ENCODE data around the gene KASH5.

The KASH5 gene, protein sequence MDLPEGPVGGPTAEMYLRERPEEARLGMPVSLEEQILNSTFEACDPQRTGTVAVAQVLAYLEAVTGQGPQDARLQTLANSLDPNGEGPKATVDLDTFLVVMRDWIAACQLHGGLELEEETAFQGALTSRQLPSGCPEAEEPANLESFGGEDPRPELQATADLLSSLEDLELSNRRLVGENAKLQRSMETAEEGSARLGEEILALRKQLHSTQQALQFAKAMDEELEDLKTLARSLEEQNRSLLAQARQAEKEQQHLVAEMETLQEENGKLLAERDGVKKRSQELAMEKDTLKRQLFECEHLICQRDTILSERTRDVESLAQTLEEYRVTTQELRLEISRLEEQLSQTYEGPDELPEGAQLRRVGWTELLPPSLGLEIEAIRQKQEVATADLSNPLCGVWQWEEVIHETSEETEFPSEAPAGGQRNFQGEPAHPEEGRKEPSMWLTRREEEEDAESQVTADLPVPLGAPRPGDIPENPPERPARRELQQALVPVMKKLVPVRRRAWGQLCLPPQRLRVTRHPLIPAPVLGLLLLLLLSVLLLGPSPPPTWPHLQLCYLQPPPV

DNA sequence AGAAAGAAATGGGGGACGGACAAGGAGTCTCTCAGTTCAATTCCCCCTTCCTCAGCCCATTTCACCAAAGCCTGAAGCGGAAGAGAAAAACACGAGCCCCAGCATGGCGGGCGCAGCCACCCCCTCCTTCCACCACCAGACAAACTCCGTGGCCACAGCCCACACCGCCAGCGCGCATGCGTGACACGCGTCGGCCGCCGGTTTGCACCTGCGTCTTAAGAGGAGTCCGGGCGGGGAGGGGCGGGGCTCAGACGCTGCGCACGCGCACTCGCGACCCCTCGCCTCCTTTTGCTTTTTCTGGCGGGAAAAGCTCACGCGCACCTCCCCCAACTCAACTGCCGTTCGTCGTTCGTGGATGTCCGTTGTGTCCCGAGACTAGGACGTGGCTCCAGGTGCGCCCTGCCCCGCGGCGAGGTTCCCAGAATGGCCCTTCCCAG, at the start of gene KASH5:
KASH5 (plus strand) TSS at position 314 of the 437 bp plus-strand sequence. CDS start 2,635 bp downstream, outside the sequence.
- H3K9ac ChIP-seq (ENCODE audit: low read length), result no peak within 1 kb of the TSS
- H3K4me3 ChIP-seq (ENCODE audit: low read length), result no peak within 1 kb of the TSS
- H3K36me3 ChIP-seq (ENCODE audit: control insufficient read depth, insufficient read depth, low read length, severe bottlenecking), result no peaks in the 10 kb centered on the region
- DNase-seq (ENCODE audit: low read depth), result no peak
- H3K9me3 ChIP-seq (ENCODE audit: control insufficient read depth, low read length), result peaks cover 9% of the 10 kb centered on the region
- H3K27me3 ChIP-seq (replicated peaks; ENCODE audit: control insufficient read depth, insufficient read depth, low read length), result peaks cover 22% of the 10 kb centered on the region
- no peaks in the 10 kb centered on the region for H3K4me1 ChIP-seq (ENCODE audit: control insufficient read depth, insufficient read depth, low read length)

GRCh38 chr19:49338691-49339300, 49.3 kb upstream of the KASH5 start:
- Histone ChIP-seq H3K36me3 (ENCODE audit: control insufficient read depth, insufficient read depth, low read length, severe bottlenecking) (peaks cover 24% of the 10 kb centered on the region), H3K4me3 (ENCODE audit: low read length) (peak overlapping the region; percentile 50), H3K9ac (ENCODE audit: low read length) (peak overlapping the region; percentile 29)

GRCh38 chr19:49339301-49340068, 48.6 kb upstream of the KASH5 start:
- H3K9me3 ChIP-seq (ENCODE audit: control insufficient read depth, low read length), result no peaks in the 10 kb centered on the region
- H3K4me3 ChIP-seq (ENCODE audit: low read length), result peak overlapping the region; percentile 50
- peaks cover 3% of the 10 kb centered on the region for H3K4me1 ChIP-seq (ENCODE audit: control insufficient read depth, insufficient read depth, low read length)
- peak overlapping the region; percentile 29 for H3K9ac ChIP-seq (ENCODE audit: low read length)
- peak; percentile 33 for DNase-seq (ENCODE audit: low read depth)
- H3K27me3 ChIP-seq (replicated peaks; ENCODE audit: control insufficient read depth, insufficient read depth, low read length), result no peaks in the 10 kb centered on the region
- peaks cover 26% of the 10 kb centered on the region for H3K36me3 ChIP-seq (ENCODE audit: control insufficient read depth, insufficient read depth, low read length, severe bottlenecking)

More at GRCh38 chr19:49338691-49339300, 49.3 kb upstream of the KASH5 start:
- peak; percentile 14 for DNase-seq (ENCODE audit: low read depth)
- Histone ChIP-seq H3K9me3 (ENCODE audit: control insufficient read depth, low read length) (no peaks in the 10 kb centered on the region), H3K4me1 (ENCODE audit: control insufficient read depth, insufficient read depth, low read length) (peaks cover 3% of the 10 kb centered on the region), H3K27me3 (replicated peaks; ENCODE audit: control insufficient read depth, insufficient read depth, low read length) (no peaks in the 10 kb centered on the region)

- Histone ChIP-seq H3K4me1 (ENCODE audit: control insufficient read depth, insufficient read depth, low read length) (peaks cover 3% of the 10 kb centered on the region), H3K4me3 (ENCODE audit: low read length) (peak overlapping the region; percentile 50), H3K36me3 (ENCODE audit: control insufficient read depth, insufficient read depth, low read length, severe bottlenecking) (peaks cover 34% of the 10 kb centered on the region), H3K9ac (ENCODE audit: low read length) (no peak overlapping the region), H3K27me3 (replicated peaks; ENCODE audit: control insufficient read depth, insufficient read depth, low read length) (no peaks in the 10 kb centered on the region), H3K9me3 (ENCODE audit: control insufficient read depth, low read length) (no peaks in the 10 kb centered on the region)
- peak; percentile 19 for DNase-seq (ENCODE audit: low read depth)
These were observed 47.8 kb upstream of the KASH5 start for GRCh38 chr19:49340069-49340864.

GRCh38 chr19:49340865-49341718, 47.0 kb upstream of the KASH5 start:
- Histone ChIP-seq H3K4me3 (ENCODE audit: low read length) (no peak overlapping the region), H3K9me3 (ENCODE audit: control insufficient read depth, low read length) (no peaks in the 10 kb centered on the region), H3K36me3 (ENCODE audit: control insufficient read depth, insufficient read depth, low read length, severe bottlenecking) (peaks cover 34% of the 10 kb centered on the region), H3K27me3 (replicated peaks; ENCODE audit: control insufficient read depth, insufficient read depth, low read length) (no peaks in the 10 kb centered on the region), H3K4me1 (ENCODE audit: control insufficient read depth, insufficient read depth, low read length) (peaks cover 3% of the 10 kb centered on the region), H3K9ac (ENCODE audit: low read length) (no peak overlapping the region)
- DNase-seq (ENCODE audit: low read depth), result no peak

- Histone ChIP-seq H3K27me3 (replicated peaks; ENCODE audit: control insufficient read depth, insufficient read depth, low read length) (no peaks in the 10 kb centered on the region), H3K36me3 (ENCODE audit: control insufficient read depth, insufficient read depth, low read length, severe bottlenecking) (peaks cover 43% of the 10 kb centered on the region), H3K9me3 (ENCODE audit: control insufficient read depth, low read length) (no peaks in the 10 kb centered on the region), H3K9ac (ENCODE audit: low read length) (no peak overlapping the region), H3K4me1 (ENCODE audit: control insufficient read depth, insufficient read depth, low read length) (peaks cover 3% of the 10 kb centered on the region), H3K4me3 (ENCODE audit: low read length) (no peak overlapping the region)
- DNase-seq (ENCODE audit: low read depth), result no peak
These were observed 45.7 kb upstream of the KASH5 start for GRCh38 chr19:49342291-49342721.

DNA sequence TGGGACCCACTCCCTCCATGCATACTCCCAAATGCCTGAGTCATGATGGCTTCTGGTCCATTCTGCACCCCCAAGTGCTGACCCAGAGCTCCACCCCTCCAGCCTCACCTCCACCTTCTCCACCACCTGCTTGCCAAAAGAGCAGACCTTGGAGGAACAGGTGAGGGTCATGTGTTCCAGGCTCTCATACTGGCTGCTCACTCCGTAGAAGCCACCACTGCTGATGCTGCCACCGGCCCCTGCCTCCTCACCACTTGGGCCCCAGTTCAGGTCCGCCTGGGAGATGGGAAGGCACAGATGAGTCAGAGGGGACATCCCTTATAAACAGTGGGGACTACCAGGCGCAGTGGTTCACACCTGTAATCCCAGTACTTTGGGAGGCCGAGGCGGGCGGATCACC, 44.9 kb upstream of the KASH5 start:
- H3K4me1 ChIP-seq (ENCODE audit: control insufficient read depth, insufficient read depth, low read length), result peaks cover 3% of the 10 kb centered on the region
- no peak overlapping the region for H3K9ac ChIP-seq (ENCODE audit: low read length)
- no peaks in the 10 kb centered on the region for H3K9me3 ChIP-seq (ENCODE audit: control insufficient read depth, low read length)
- no peak for DNase-seq (ENCODE audit: low read depth)
- peaks cover 51% of the 10 kb centered on the region for H3K36me3 ChIP-seq (ENCODE audit: control insufficient read depth, insufficient read depth, low read length, severe bottlenecking)
- no peak overlapping the region for H3K4me3 ChIP-seq (ENCODE audit: low read length)
- H3K27me3 ChIP-seq (replicated peaks; ENCODE audit: control insufficient read depth, insufficient read depth, low read length), result no peaks in the 10 kb centered on the region

- no peak overlapping the region for H3K9ac ChIP-seq (ENCODE audit: low read length)
- no peaks in the 10 kb centered on the region for H3K9me3 ChIP-seq (ENCODE audit: control insufficient read depth, low read length)
- no peak for DNase-seq (ENCODE audit: low read depth)
- H3K36me3 ChIP-seq (ENCODE audit: control insufficient read depth, insufficient read depth, low read length, severe bottlenecking), result peaks cover 58% of the 10 kb centered on the region
- peaks cover under 1% of the 10 kb centered on the region for H3K4me1 ChIP-seq (ENCODE audit: control insufficient read depth, insufficient read depth, low read length)
- no peaks in the 10 kb centered on the region for H3K27me3 ChIP-seq (replicated peaks; ENCODE audit: control insufficient read depth, insufficient read depth, low read length)
- no peak overlapping the region for H3K4me3 ChIP-seq (ENCODE audit: low read length)
These were observed 43.3 kb upstream of the KASH5 start for GRCh38 chr19:49344505-49345423.

DNA sequence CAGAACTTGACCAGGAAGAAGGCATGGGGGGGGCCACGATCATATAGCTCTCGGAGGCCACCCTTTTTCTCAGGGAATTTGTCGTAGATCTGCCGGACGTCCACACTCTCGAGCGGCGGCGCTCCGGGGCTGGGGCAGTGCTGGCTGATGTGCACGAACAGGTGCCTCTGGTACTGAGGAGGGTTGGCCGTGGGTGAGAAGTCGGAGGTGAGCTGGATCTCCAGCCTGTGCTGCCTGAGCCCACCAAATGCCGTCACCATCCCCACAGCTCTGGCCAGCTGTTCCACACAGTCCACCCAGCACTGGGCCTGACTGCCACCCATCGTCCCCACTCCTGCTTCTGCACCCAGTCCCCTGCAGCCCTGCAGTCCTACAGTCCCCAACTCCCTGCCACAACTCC, 40.9 kb upstream of the KASH5 start:
- no peak overlapping the region for H3K9ac ChIP-seq (ENCODE audit: low read length)
- no peaks in the 10 kb centered on the region for H3K27me3 ChIP-seq (replicated peaks; ENCODE audit: control insufficient read depth, insufficient read depth, low read length)
- no peaks in the 10 kb centered on the region for H3K9me3 ChIP-seq (ENCODE audit: control insufficient read depth, low read length)
- peaks cover 55% of the 10 kb centered on the region for H3K36me3 ChIP-seq (ENCODE audit: control insufficient read depth, insufficient read depth, low read length, severe bottlenecking)
- H3K4me3 ChIP-seq (ENCODE audit: low read length), result no peak overlapping the region
- H3K4me1 ChIP-seq (ENCODE audit: control insufficient read depth, insufficient read depth, low read length), result no peaks in the 10 kb centered on the region
- no peak for DNase-seq (ENCODE audit: low read depth)

All from adipocyte (in vitro differentiated cells).